SK-N-MC (cell line): ENCODE data around the gene ALMS1.

Source experiments
- EZH2 ChIP-seq: fragments of 200-600 bp; sonication (generic); IDR thresholded peaks from one replicate; pipeline ENCODE4 v1.6.1; 2017; ENCODE audit warnings: antibody characterized with exemption
- FOXP2 ChIP-seq: optimal IDR thresholded peaks from 2 replicates; pipeline ENCODE3; 2011; ENCODE audit warnings: mild to moderate bottlenecking, moderate library complexity; ENCODE audit not compliant: insufficient read depth; ENCODE audit errors: extremely low read length, control extremely low read depth
- POLR2AphosphoS5 ChIP-seq: IDR thresholded peaks from 2 replicates; pipeline ENCODE4 v1.6.1; 2012; ENCODE audit warnings: mild to moderate bottlenecking, low read depth, low read length, borderline replicate concordance

DNA sequence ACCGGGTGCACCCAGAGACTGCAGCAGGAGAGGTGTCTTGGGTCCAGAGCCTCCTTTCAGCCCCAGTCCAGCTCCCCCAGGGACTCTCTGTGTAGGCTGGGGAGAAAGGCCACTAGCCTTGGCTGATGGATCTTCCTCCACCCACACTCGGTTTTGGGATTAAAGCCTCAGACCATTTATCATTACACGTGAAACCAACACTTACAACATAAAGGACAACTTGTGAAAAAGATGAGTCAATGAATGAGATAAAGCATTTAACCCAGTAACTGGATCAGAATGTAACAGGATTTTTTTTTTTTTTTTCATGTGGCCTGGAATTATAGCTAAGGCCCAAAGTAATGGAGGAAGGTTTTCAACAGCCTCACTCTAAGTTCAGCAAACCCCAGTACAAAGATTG lies 224.5 kb downstream of the ALMS1 start:
- TF ChIP-seq EZH2 (no peak), POLR2AphosphoS5 (no peak), FOXP2 (no peak)
